ENCODE measurements around the gene ACP1. TPM values are rescaled to one million over a fixed set of nuclear protein-coding genes. Genes with fewer than 3 reads are reported as not detected.

The ACP1 gene
- total and polyA plus RNA-seq, 2 experiments from 2014 or later = 189 to 281 TPM

DNA sequence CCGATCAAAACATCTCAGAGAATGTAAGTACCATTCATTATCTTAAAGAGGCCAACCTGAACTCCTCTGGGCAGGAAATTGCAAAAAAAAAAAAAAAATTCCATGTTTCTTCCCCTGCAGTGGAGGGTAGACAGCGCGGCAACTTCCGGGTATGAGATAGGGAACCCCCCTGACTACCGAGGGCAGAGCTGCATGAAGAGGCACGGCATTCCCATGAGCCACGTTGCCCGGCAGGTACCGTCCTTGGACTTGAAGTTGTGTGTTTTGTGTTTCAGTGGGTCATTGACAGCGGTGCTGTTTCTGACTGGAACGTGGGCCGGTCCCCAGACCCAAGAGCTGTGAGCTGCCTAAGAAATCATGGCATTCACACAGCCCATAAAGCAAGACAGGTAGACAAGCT is 7.2 kb downstream of the ACP1 start (continued):
- no peak for TF ChIP-seq ZNF331 (CRISPR knock-in tag; IDR thresholded peaks at IDR 0.05; ENCODE audit: low read depth)
- TF ChIP-seq EZH2 (IDR thresholded peaks at IDR 0.05; ENCODE audit: low read depth, unreplicated experiment) = no peak
- no peak for TF ChIP-seq JUNB (IDR thresholded peaks at IDR 0.05; ENCODE audit: unreplicated experiment)
- TF ChIP-seq, protein P1, sequence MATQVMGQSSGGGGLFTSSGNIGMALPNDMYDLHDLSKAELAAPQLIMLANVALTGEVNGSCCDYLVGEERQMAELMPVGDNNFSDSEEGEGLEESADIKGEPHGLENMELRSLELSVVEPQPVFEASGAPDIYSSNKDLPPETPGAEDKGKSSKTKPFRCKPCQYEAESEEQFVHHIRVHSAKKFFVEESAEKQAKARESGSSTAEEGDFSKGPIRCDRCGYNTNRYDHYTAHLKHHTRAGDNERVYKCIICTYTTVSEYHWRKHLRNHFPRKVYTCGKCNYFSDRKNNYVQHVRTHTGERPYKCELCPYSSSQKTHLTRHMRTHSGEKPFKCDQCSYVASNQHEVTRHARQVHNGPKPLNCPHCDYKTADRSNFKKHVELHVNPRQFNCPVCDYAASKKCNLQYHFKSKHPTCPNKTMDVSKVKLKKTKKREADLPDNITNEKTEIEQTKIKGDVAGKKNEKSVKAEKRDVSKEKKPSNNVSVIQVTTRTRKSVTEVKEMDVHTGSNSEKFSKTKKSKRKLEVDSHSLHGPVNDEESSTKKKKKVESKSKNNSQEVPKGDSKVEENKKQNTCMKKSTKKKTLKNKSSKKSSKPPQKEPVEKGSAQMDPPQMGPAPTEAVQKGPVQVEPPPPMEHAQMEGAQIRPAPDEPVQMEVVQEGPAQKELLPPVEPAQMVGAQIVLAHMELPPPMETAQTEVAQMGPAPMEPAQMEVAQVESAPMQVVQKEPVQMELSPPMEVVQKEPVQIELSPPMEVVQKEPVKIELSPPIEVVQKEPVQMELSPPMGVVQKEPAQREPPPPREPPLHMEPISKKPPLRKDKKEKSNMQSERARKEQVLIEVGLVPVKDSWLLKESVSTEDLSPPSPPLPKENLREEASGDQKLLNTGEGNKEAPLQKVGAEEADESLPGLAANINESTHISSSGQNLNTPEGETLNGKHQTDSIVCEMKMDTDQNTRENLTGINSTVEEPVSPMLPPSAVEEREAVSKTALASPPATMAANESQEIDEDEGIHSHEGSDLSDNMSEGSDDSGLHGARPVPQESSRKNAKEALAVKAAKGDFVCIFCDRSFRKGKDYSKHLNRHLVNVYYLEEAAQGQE (IDR thresholded peaks at IDR 0.05; ENCODE audit: unreplicated experiment) = no peak
- TF ChIP-seq, protein P2, sequence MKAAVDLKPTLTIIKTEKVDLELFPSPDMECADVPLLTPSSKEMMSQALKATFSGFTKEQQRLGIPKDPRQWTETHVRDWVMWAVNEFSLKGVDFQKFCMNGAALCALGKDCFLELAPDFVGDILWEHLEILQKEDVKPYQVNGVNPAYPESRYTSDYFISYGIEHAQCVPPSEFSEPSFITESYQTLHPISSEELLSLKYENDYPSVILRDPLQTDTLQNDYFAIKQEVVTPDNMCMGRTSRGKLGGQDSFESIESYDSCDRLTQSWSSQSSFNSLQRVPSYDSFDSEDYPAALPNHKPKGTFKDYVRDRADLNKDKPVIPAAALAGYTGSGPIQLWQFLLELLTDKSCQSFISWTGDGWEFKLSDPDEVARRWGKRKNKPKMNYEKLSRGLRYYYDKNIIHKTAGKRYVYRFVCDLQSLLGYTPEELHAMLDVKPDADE (IDR thresholded peaks at IDR 0.05) = no peak
- no peak for TF ChIP-seq POLR2AphosphoS5 (IDR thresholded peaks at IDR 0.05; ENCODE audit: low read depth)
- no peak for TF ChIP-seq ZNF114 (CRISPR knock-in tag; IDR thresholded peaks at IDR 0.05)
- no peak for TF ChIP-seq NANOG (IDR thresholded peaks at IDR 0.05; ENCODE audit: borderline replicate concordance)
- TF ChIP-seq, protein P3, sequence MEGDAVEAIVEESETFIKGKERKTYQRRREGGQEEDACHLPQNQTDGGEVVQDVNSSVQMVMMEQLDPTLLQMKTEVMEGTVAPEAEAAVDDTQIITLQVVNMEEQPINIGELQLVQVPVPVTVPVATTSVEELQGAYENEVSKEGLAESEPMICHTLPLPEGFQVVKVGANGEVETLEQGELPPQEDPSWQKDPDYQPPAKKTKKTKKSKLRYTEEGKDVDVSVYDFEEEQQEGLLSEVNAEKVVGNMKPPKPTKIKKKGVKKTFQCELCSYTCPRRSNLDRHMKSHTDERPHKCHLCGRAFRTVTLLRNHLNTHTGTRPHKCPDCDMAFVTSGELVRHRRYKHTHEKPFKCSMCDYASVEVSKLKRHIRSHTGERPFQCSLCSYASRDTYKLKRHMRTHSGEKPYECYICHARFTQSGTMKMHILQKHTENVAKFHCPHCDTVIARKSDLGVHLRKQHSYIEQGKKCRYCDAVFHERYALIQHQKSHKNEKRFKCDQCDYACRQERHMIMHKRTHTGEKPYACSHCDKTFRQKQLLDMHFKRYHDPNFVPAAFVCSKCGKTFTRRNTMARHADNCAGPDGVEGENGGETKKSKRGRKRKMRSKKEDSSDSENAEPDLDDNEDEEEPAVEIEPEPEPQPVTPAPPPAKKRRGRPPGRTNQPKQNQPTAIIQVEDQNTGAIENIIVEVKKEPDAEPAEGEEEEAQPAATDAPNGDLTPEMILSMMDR (conservative IDR thresholded peaks at IDR 0.05; ENCODE audit: low read depth in 2 of 2) = no peak
- no peak for TF ChIP-seq EZH2phosphoT487 (IDR thresholded peaks at IDR 0.05; ENCODE audit: unreplicated experiment)

DNA sequence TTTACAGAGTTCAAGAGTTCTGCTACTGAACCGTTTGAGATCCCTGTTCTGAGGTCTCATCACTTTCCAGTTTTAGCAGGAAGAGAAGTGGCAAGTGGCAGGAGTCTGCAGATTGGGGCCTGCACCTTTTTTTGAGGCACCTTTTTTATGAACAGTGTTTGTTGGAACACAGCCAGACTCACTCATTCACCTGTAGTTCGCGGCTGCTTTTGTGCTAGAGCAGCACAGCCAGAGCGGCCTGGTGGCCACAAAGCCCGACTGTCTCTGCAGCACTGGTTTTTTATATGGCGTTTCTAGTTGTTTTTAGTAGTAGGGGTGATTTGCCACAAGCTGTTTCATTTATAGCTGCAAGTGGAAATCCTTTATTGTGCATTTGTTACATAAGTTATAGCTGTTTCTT is 8.6 kb downstream of the ACP1 start:
- no peak overlapping the region for H3K4me2 ChIP-seq
- H3F3A ChIP-seq (replicated peaks; ENCODE audit: low read depth) = no peaks in the 10 kb centered on the region
- Mint-ChIP-seq H3K27ac (no peak overlapping the region), H3K9me3 (no peaks in the 10 kb centered on the region), H3K4me3 (no peak overlapping the region), H3K36me3 (ENCODE audit: low read depth) (peaks cover 36% of the 10 kb centered on the region), H3K4me1 (peaks cover 13% of the 10 kb centered on the region), H3K27me3 (ENCODE audit: insufficient read depth, low read depth, poor library complexity) (no peaks in the 10 kb centered on the region)
- H3K4me1 ChIP-seq (ENCODE audit: insufficient read depth) = no peaks in the 10 kb centered on the region; the same call in 1 of the 2 replicates
- H3K36me3 ChIP-seq (ENCODE audit: insufficient read depth) = peaks cover 22% of the 10 kb centered on the region
- ATAC-seq = no peak
- H3K27me3 ChIP-seq (ENCODE audit: insufficient read depth) = no peaks in the 10 kb centered on the region
- no peak overlapping the region for H2AFZ ChIP-seq
- DNase-seq (ENCODE audit: low spot score) = no peak
- no peak overlapping the region for H3K4me3 ChIP-seq
- H3K27ac ChIP-seq (ENCODE audit: low read depth) = no peak overlapping the region
- peaks cover 97% of the 10 kb centered on the region for H3K79me2 ChIP-seq (replicated peaks; ENCODE audit: insufficient read depth)
- no peaks in the 10 kb centered on the region for H3K9me2 ChIP-seq (ENCODE audit: insufficient read depth)
- peaks cover 80% of the 10 kb centered on the region for H4K20me1 ChIP-seq (replicated peaks; ENCODE audit: insufficient read depth)
- TF ChIP-seq EZH2phosphoT487 (IDR thresholded peaks at IDR 0.05; ENCODE audit: unreplicated experiment) (no peak), ZNF331 (CRISPR knock-in tag; IDR thresholded peaks at IDR 0.05; ENCODE audit: low read depth) (no peak), STAT1 (IDR thresholded peaks at IDR 0.05; ENCODE audit: unreplicated experiment) (no peak), NANOG (IDR thresholded peaks at IDR 0.05; ENCODE audit: borderline replicate concordance) (no peak), CREB1 (CRISPR knock-in tag; IDR thresholded peaks at IDR 0.05; ENCODE audit: low read depth) (no peak), EZH2 (IDR thresholded peaks at IDR 0.05; ENCODE audit: low read depth, unreplicated experiment) (no peak), POLR2AphosphoS5 (IDR thresholded peaks at IDR 0.05; ENCODE audit: low read depth) (no peak), ZNF114 (CRISPR knock-in tag; IDR thresholded peaks at IDR 0.05) (no peak), JUNB (IDR thresholded peaks at IDR 0.05; ENCODE audit: unreplicated experiment) (no peak)
- TF ChIP-seq, protein P1 (IDR thresholded peaks at IDR 0.05; ENCODE audit: unreplicated experiment) = no peak
- TF ChIP-seq, protein P3 (conservative IDR thresholded peaks at IDR 0.05; ENCODE audit: low read depth in 2 of 2) = no peak
- TF ChIP-seq, protein P2 (IDR thresholded peaks at IDR 0.05) = no peak

Data from GM23338 (cell line).